H1 (cell line): ENCODE data around the gene TPRG1L. TPM values are rescaled to one million over a fixed set of nuclear protein-coding genes. Genes with fewer than 3 reads are reported as not detected.

Experiments used
- CTCF ChIA-PET: fragments of 300-600 bp; sonication (Branson Sonifier 250); formaldehyde crosslinking; loops from one replicate; lab custom pipeline; 2021; ENCODE audit not compliant: partially characterized antibody; lab: Charles Lee
- POLR2A ChIA-PET: fragments of 300-600 bp; sonication (Branson Sonifier 250); formaldehyde crosslinking; loops from one replicate; lab custom pipeline; 2021; ENCODE audit warnings: inconsistent platforms; ENCODE audit not compliant: partially characterized antibody; lab: Charles Lee
- DNase-seq, 2 experiments: peaks; one replicate each; pipeline versions ENCODE4 v3.0.0 to v3.0.0-alpha.2; 2010 to 2022; ENCODE audit warnings: low spot score in 2 of 2, low read depth in 1 of 2, mixed read lengths in 1 of 2
- FAIRE-seq: peaks from 2 replicates; lab custom pipeline; 2011; peaks lifted over from hg19 to GRCh38; lab: Jason Lieb, UNC
- H2AFZ ChIP-seq: 2 replicates; pipeline ENCODE4 v1.8.1; 2012; ENCODE audit warnings: low read length, inconsistent platforms
- H2AK5ac ChIP-seq: 2 replicates; pipeline ENCODE4 v1.6.1; 2013; ENCODE audit warnings: low read depth, low read length
- H2BK120ac ChIP-seq: replicated peaks from 2 replicates; pipeline ENCODE3; 2013; ENCODE audit warnings: low read depth, low read length, inconsistent platforms
- H2BK12ac ChIP-seq: 2 replicates; pipeline ENCODE4 v1.6.1; 2013; ENCODE audit warnings: low read depth, low read length
- H2BK15ac ChIP-seq: 2 replicates; pipeline ENCODE4 v1.6.1; 2013; ENCODE audit warnings: low read length
- H2BK20ac ChIP-seq: 2 replicates; pipeline ENCODE4 v1.6.1; 2013; ENCODE audit warnings: low read length
- H2BK5ac ChIP-seq: 2 replicates; pipeline ENCODE4 v1.6.1; 2013; ENCODE audit warnings: low read depth, low read length
- H3K14ac ChIP-seq: 2 replicates; pipeline ENCODE4 v1.6.1; 2013; ENCODE audit warnings: inconsistent platforms; ENCODE audit not compliant: insufficient read length
- H3K18ac ChIP-seq: 2 replicates; pipeline ENCODE4 v1.6.1; 2013; ENCODE audit warnings: low read length; ENCODE audit errors: extremely low read depth
- H3K23ac ChIP-seq: 2 replicates; pipeline ENCODE4 v1.6.1; 2013; ENCODE audit warnings: inconsistent platforms; ENCODE audit not compliant: insufficient read length
- H3K23me2 ChIP-seq: 2 replicates; pipeline ENCODE4 v1.6.1; 2013; ENCODE audit warnings: low read depth, low read length
- H3K27ac ChIP-seq: 2 replicates; pipeline ENCODE4 v1.6.1; 2011; ENCODE audit warnings: low read depth, low read length, inconsistent platforms
- H3K27me3 ChIP-seq, 4 experiments: replicated peaks in 1 of 4; 1 replicate in 1 of 4; 2 replicates in 3 of 4; pipeline versions ENCODE4 v1.6.1 to v1.8.1; 2011 to 2013; ENCODE audit warnings: low read length in 3 of 4, mild to moderate bottlenecking in 3 of 4, inconsistent platforms in 2 of 4, mixed read lengths in 2 of 4, moderate library complexity in 1 of 4; ENCODE audit not compliant: control insufficient read depth in 3 of 4, insufficient read depth in 3 of 4; ENCODE audit errors: extremely low read depth in 1 of 4
- H3K36me3 ChIP-seq, 4 experiments: 2 replicates each; pipeline versions ENCODE4 v1.6.1 to v1.8.1; 2011 to 2013; ENCODE audit warnings: mild to moderate bottlenecking in 4 of 4, low read length in 3 of 4, moderate library complexity in 2 of 4, control low read depth in 1 of 4, inconsistent platforms in 1 of 4; ENCODE audit not compliant: insufficient read depth in 4 of 4, control insufficient read depth in 2 of 4
- H3K4ac ChIP-seq: replicated peaks from 2 replicates; pipeline ENCODE3; 2013; ENCODE audit warnings: low read length, low read depth, mixed read lengths, inconsistent platforms; ENCODE audit not compliant: insufficient read length
- H3K4me1 ChIP-seq, 4 experiments: replicated peaks in 1 of 4; 1 replicate in 1 of 4; 2 replicates in 3 of 4; pipeline versions ENCODE4 v1.6.1 to v1.8.1; 2011 to 2013; ENCODE audit warnings: low read length in 3 of 4, inconsistent platforms in 2 of 4, mixed read lengths in 1 of 4; ENCODE audit not compliant: insufficient read depth in 4 of 4, control insufficient read depth in 3 of 4
- H3K4me2 ChIP-seq, 2 experiments: 2 replicates each; pipeline versions ENCODE4 v1.6.1 to v1.8.1; 2011 to 2013; ENCODE audit warnings: low read depth in 2 of 2, low read length in 2 of 2, control low read depth in 1 of 2, inconsistent platforms in 1 of 2, mild to moderate bottlenecking in 1 of 2; ENCODE audit not compliant: insufficient read depth in 1 of 2
- H3K4me3 ChIP-seq, 4 experiments: fragments of 200-600, 300-600 bp in 1 of 4; sonication (generic), shearing (Covaris generic), sonication (Bioruptor Twin) in 1 of 4; 2 replicates each; pipeline versions ENCODE4 v1.5.1 to v1.8.1; 2011 to 2016; ENCODE audit warnings: low read length in 4 of 4, low read depth in 3 of 4, control low read depth in 2 of 4, inconsistent platforms in 2 of 4, mild to moderate bottlenecking in 2 of 4, mixed read lengths in 1 of 4, moderate library complexity in 1 of 4; ENCODE audit not compliant: insufficient read depth in 2 of 4; ENCODE audit errors: extremely low read depth in 1 of 4
- H3K56ac ChIP-seq: replicated peaks from 2 replicates; pipeline ENCODE3; 2013; ENCODE audit warnings: low read depth, mild to moderate bottlenecking, mixed read lengths, low read length, inconsistent platforms; ENCODE audit not compliant: insufficient read length
- H3K79me1 ChIP-seq: 2 replicates; pipeline ENCODE4 v1.6.1; 2013; ENCODE audit warnings: low read depth, low read length, control low read depth
- H3K79me2 ChIP-seq, 2 experiments: 2 replicates each; pipeline versions ENCODE4 v1.6.1 to v1.8.1; 2012 to 2013; ENCODE audit warnings: low read length in 2 of 2, mild to moderate bottlenecking in 2 of 2, inconsistent platforms in 1 of 2; ENCODE audit not compliant: insufficient read depth in 2 of 2, control insufficient read depth in 1 of 2
- H3K9ac ChIP-seq, 4 experiments: replicated peaks in 1 of 4; 1 replicate in 1 of 4; 2 replicates in 3 of 4; pipeline versions ENCODE4 v1.6.1 to v1.8.1; 2011 to 2013; ENCODE audit warnings: low read depth in 3 of 4, low read length in 3 of 4, control low read depth in 2 of 4, mild to moderate bottlenecking in 2 of 4, moderate library complexity in 2 of 4, inconsistent platforms in 1 of 4; ENCODE audit errors: extremely low read depth in 1 of 4
- H3K9me3 ChIP-seq, 2 experiments: 2 replicates each; pipeline versions ENCODE4 v1.6.1 to v1.8.1; 2012 to 2013; ENCODE audit warnings: mild to moderate bottlenecking in 2 of 2, moderate library complexity in 2 of 2, control low read depth in 1 of 2, inconsistent platforms in 1 of 2, low read depth in 1 of 2, low read length in 1 of 2, mixed read lengths in 1 of 2; ENCODE audit not compliant: insufficient read depth in 2 of 2
- H4K20me1 ChIP-seq, 2 experiments: replicated peaks in 1 of 2; 2 replicates each; pipeline versions ENCODE3 to v1.8.1; 2011 to 2013; ENCODE audit warnings: inconsistent platforms in 2 of 2, low read length in 2 of 2, mild to moderate bottlenecking in 1 of 2; ENCODE audit not compliant: insufficient read depth in 2 of 2, control insufficient read depth in 1 of 2
- H4K5ac ChIP-seq: 2 replicates; pipeline ENCODE4 v1.6.1; 2013; ENCODE audit warnings: low read length, low read depth, mixed read lengths, inconsistent platforms; ENCODE audit not compliant: insufficient read length
- H4K8ac ChIP-seq: 2 replicates; pipeline ENCODE4 v1.8.0; 2013; ENCODE audit warnings: mild to moderate bottlenecking, moderate library complexity, low read length, inconsistent platforms; ENCODE audit not compliant: insufficient read depth; ENCODE audit errors: extremely low read depth
- H4K91ac ChIP-seq: replicated peaks from 2 replicates; pipeline ENCODE3; 2013; ENCODE audit warnings: low read length, mixed read lengths, inconsistent platforms; ENCODE audit not compliant: insufficient read length
- CTCF ChIP-seq, 3 experiments: IDR thresholded peaks; 1 replicate in 2 of 3; 2 replicates in 1 of 3; pipeline versions ENCODE4 v1.5.1 to v1.6.1; 2011; ENCODE audit warnings: low read length in 3 of 3, mild to moderate bottlenecking in 3 of 3, inconsistent platforms in 2 of 3, low read depth in 1 of 3, moderate library complexity in 1 of 3; ENCODE audit not compliant: insufficient read depth in 1 of 3; ENCODE audit errors: control extremely low read depth in 1 of 3
- EZH2 ChIP-seq: fragments of 200-600 bp; sonication (generic); IDR thresholded peaks from 2 replicates; pipeline ENCODE4 v1.7.1; 2012; ENCODE audit warnings: low read depth, mild to moderate bottlenecking, moderate library complexity, low read length, inconsistent platforms; ENCODE audit not compliant: severe bottlenecking
- NANOG ChIP-seq: IDR thresholded peaks from 2 replicates; pipeline ENCODE4 v1.6.1; 2011; ENCODE audit warnings: low read length, low read depth, mild to moderate bottlenecking, inconsistent platforms; ENCODE audit not compliant: insufficient read depth, poor library complexity, severe bottlenecking
- POLR2A ChIP-seq, 2 experiments: IDR thresholded peaks; 1 replicate in 1 of 2; 2 replicates in 1 of 2; pipeline ENCODE4 v1.6.1; 2011; ENCODE audit warnings: low read depth in 2 of 2, low read length in 2 of 2, mild to moderate bottlenecking in 2 of 2; ENCODE audit errors: control extremely low read depth in 1 of 2
- SIRT6 ChIP-seq: IDR thresholded peaks from one replicate; pipeline ENCODE4 v1.7.1; 2012; ENCODE audit warnings: low read length, inconsistent platforms
- SIX5 ChIP-seq: IDR thresholded peaks from 2 replicates; pipeline ENCODE4 v1.6.1; 2011; ENCODE audit warnings: mild to moderate bottlenecking, low read depth, low read length
- USF2 ChIP-seq: IDR thresholded peaks from 2 replicates; pipeline ENCODE4 v1.6.1; 2011; ENCODE audit warnings: low read length, improper control_type of control experiment
- ZNF274 ChIP-seq: IDR thresholded peaks from 2 replicates; pipeline ENCODE4 v1.7.0; 2012; ENCODE audit warnings: low read length, borderline replicate concordance; ENCODE audit errors: extremely low read depth
- WGBS, 2 experiments: shearing (Covaris generic) in 1 of 2; methylation state at CpG; one replicate each; pipeline versions ENCODE4 v1.1.6 to v1.1.7; 2013 to 2015; ENCODE audit warnings: low lambda C conversion rate in 2 of 2, mixed read lengths in 2 of 2, inconsistent platforms in 1 of 2, low coverage in 1 of 2, missing lambda C conversion rate in 1 of 2; ENCODE audit not compliant: insufficient replicate concordance in 2 of 2, insufficient coverage in 1 of 2, insufficient read length in 1 of 2; ENCODE audit errors: extremely low coverage in 1 of 2, missing lambda C conversion rate in 1 of 2; 5-methylcytosine and 5-hydroxymethylcytosine counted together
- polyA plus RNA-seq, 7 experiments: library from polyadenylated mRNA; depleted of rRNA in 3 of 7; stranded (reverse) in 5 of 7; unstranded in 2 of 7; fragments of >200 nt in 5 of 7; fragments of 200-250 nt in 2 of 7; gene quantifications; 1 replicate in 5 of 7; 2 replicates in 1 of 7; 4 replicates in 1 of 7; pipeline versions ENCODE4 v1.2.1 to v1.2.3, GENCODE V29; 2011 to 2013; ENCODE audit warnings: missing spikeins in 2 of 7, mixed read lengths in 2 of 7
- total RNA-seq: library from RNA; stranded (reverse); fragmentation: NEBNext Ultra II Directional; extraction: Animal tissue kit (Norgen Biotek cat#: 25700); gene quantifications from 2 replicates; pipeline ENCODE4 v1.2.1, GENCODE V29; 2021

TPRG1L gene
- total and polyA plus RNA-seq, 2 of the 8 experiments (the other 6 are each of a cell fraction or from before 2014, with no cell fraction given), result 21.7 to 22.3 TPM

GRCh38 chr1:3594706-3595377 is 30.0 kb upstream of the TPRG1L start:
- no peak overlapping the region for H2AK5ac ChIP-seq
- no peak overlapping the region for H4K91ac ChIP-seq
- 0 out of 2 replicates have a peak, but pooled peaks cover 2% of the 10 kb centered on the region for H3K79me1 ChIP-seq
- H2BK20ac ChIP-seq, result no peak overlapping the region
- H3K23ac ChIP-seq, result no peak overlapping the region
- H3K79me2 ChIP-seq, result no peaks in the 10 kb centered on the region
- no peak overlapping the region for H4K8ac ChIP-seq
- no peaks in the 10 kb centered on the region for H3K23me2 ChIP-seq
- H3K9me3 ChIP-seq, result no peaks in the 10 kb centered on the region
- no peak overlapping the region for H2BK15ac ChIP-seq
- H3K9ac ChIP-seq, result no peak overlapping the region
- FAIRE-seq (no peak), DNase-seq (no peak)
- H4K20me1 ChIP-seq, result no peaks in the 10 kb centered on the region
- no peaks in the 10 kb centered on the region for H3K36me3 ChIP-seq
- no peaks in the 10 kb centered on the region for H3K27me3 ChIP-seq
- no peak overlapping the region for H3K4me3 ChIP-seq
- no peak overlapping the region for H4K5ac ChIP-seq
- no peak overlapping the region for H2BK5ac ChIP-seq
- no peak overlapping the region for H3K4me2 ChIP-seq
- no peak overlapping the region for H3K27ac ChIP-seq
- ChIA-PET POLR2A (interaction anchor here (1.1 to 1.7 kb wide), 2 partner anchors 16 to 18 kb away, joined by 3 to 9 read pairs; partner anchors contain the start of gene MEGF6), CTCF (interaction anchor here (5.6 to 9.7 kb wide), 3 partner anchors 13 to 30 kb away, joined by 39 to 132 read pairs (median 84); partner anchors contain the start of genes MEGF6 and TPRG1L)
- no peak overlapping the region for H3K4ac ChIP-seq
- peaks cover 0 to 34% (median 24%) of the 10 kb centered on the region in 4 experiments; a peak in 6 of 7 replicates for H3K4me1 ChIP-seq
- no peak overlapping the region for H2AFZ ChIP-seq
- no peak overlapping the region for H2BK120ac ChIP-seq
- H3K18ac ChIP-seq, result no peak overlapping the region
- H2BK12ac ChIP-seq, result no peak overlapping the region
- H3K56ac ChIP-seq, result no peak overlapping the region
- 89% methylated on average over 26 of the region's 31 CpGs; no CpG with 5 or more reads in 1 of the 2 experiments for WGBS, 2 experiments
- no peak overlapping the region for H3K14ac ChIP-seq
- TF ChIP-seq CTCF (IDR thresholded peaks at IDR 0.05; ENCODE audit: control extremely low read depth in 1 of 3, insufficient read depth in 1 of 3, low read depth in 1 of 3, low read length in 3 of 3) (no peak), SIRT6 (no peak), SIX5 (no peak), USF2 (no peak), EZH2 (no peak), POLR2A (IDR thresholded peaks at IDR 0.05; ENCODE audit: control extremely low read depth in 1 of 2, low read depth in 2 of 2, low read length in 2 of 2) (no peak), NANOG (no peak), ZNF274 (no peak)
